ENCODE data around the gene ARL5B. TPM values are rescaled to one million over a fixed set of nuclear protein-coding genes. Genes with fewer than 3 reads are reported as not detected.

ARL5B gene
- total and polyA plus RNA-seq, 4 donors, result 3.7 to 49.2 (median 8.2) TPM

GRCh38 chr10:18666810-18667209, 7.6 kb downstream of the ARL5B start:
- H3K36me3 ChIP-seq (ENCODE audit: control insufficient read depth in 4 of 4, insufficient read depth in 4 of 4, low read length in 4 of 4), result peaks cover 7 to 22% (median 15%) of the 10 kb centered on the region in 4 donors
- H3K4me3 ChIP-seq, result no peak overlapping the region
- TF ChIP-seq, protein P1, sequence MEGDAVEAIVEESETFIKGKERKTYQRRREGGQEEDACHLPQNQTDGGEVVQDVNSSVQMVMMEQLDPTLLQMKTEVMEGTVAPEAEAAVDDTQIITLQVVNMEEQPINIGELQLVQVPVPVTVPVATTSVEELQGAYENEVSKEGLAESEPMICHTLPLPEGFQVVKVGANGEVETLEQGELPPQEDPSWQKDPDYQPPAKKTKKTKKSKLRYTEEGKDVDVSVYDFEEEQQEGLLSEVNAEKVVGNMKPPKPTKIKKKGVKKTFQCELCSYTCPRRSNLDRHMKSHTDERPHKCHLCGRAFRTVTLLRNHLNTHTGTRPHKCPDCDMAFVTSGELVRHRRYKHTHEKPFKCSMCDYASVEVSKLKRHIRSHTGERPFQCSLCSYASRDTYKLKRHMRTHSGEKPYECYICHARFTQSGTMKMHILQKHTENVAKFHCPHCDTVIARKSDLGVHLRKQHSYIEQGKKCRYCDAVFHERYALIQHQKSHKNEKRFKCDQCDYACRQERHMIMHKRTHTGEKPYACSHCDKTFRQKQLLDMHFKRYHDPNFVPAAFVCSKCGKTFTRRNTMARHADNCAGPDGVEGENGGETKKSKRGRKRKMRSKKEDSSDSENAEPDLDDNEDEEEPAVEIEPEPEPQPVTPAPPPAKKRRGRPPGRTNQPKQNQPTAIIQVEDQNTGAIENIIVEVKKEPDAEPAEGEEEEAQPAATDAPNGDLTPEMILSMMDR (IDR thresholded peaks at IDR 0.05; ENCODE audit: control extremely low read depth, extremely low read depth), result no peak
- 62 to 83% methylated on average over 2 of the region's 2 CpGs for WGBS, 2 donors
- H3K27ac ChIP-seq (ENCODE audit: low read depth in 1 of 2, low read length in 1 of 2), result no peak overlapping the region
- H3K9ac ChIP-seq (ENCODE audit: insufficient read depth in 1 of 2, low read length in 2 of 2), result no peak overlapping the region
- DNase-seq, result no peak
- peaks cover 0 to 13% (median 0%) of the 10 kb centered on the region in 5 donors for H3K4me1 ChIP-seq (ENCODE audit: control insufficient read depth in 5 of 5, insufficient read depth in 5 of 5, low read length in 5 of 5)
- peak; percentile 69 for ATAC-seq (ENCODE audit: insufficient read depth, low FRiP score)
- H3K27me3 ChIP-seq (ENCODE audit: control insufficient read depth in 3 of 3, insufficient read depth in 3 of 3, low read length in 2 of 3), result no peaks in the 10 kb centered on the region
- H3K9me3 ChIP-seq (ENCODE audit: control insufficient read depth in 4 of 4, insufficient read depth in 3 of 4, low read length in 3 of 4), result no peaks in the 10 kb centered on the region

GRCh38 chr10:18668026-18668425, 8.8 kb downstream of the ARL5B start:
- peaks cover 7 to 22% (median 17%) of the 10 kb centered on the region in 4 donors for H3K36me3 ChIP-seq (ENCODE audit: control insufficient read depth in 4 of 4, insufficient read depth in 4 of 4, low read length in 4 of 4)
- no peaks in the 10 kb centered on the region for H3K9me3 ChIP-seq (ENCODE audit: control insufficient read depth in 4 of 4, insufficient read depth in 3 of 4, low read length in 3 of 4)
- H3K9ac ChIP-seq (ENCODE audit: insufficient read depth in 1 of 2, low read length in 2 of 2), result no peak overlapping the region
- H3K4me1 ChIP-seq (ENCODE audit: control insufficient read depth in 5 of 5, insufficient read depth in 5 of 5, low read length in 5 of 5), result peaks cover 0 to 10% (median 0%) of the 10 kb centered on the region in 5 donors
- H3K27me3 ChIP-seq (ENCODE audit: control insufficient read depth in 3 of 3, insufficient read depth in 3 of 3, low read length in 2 of 3), result no peaks in the 10 kb centered on the region
- TF ChIP-seq, protein P1 (IDR thresholded peaks at IDR 0.05; ENCODE audit: control extremely low read depth, extremely low read depth), result no peak
- no peak for DNase-seq
- no peak overlapping the region for H3K27ac ChIP-seq (ENCODE audit: low read depth in 1 of 2, low read length in 1 of 2)
- ATAC-seq (ENCODE audit: insufficient read depth, low FRiP score), result no peak
- no peak overlapping the region for H3K4me3 ChIP-seq
- 83% methylated on average over 2 of the region's 2 CpGs for WGBS, 2 donors

- TF ChIP-seq, protein P1 (IDR thresholded peaks at IDR 0.05; ENCODE audit: control extremely low read depth, extremely low read depth), result no peak
- 76 to 86% methylated on average over 4 of the region's 4 CpGs for whole genome bisulfite sequencing, 2 donors
- Histone ChIP-seq H3K4me1 (ENCODE audit: control insufficient read depth in 5 of 5, insufficient read depth in 5 of 5, low read length in 5 of 5) (peaks cover 0 to 9% (median 0%) of the 10 kb centered on the region in 5 donors), H3K36me3 (ENCODE audit: control insufficient read depth in 4 of 4, insufficient read depth in 4 of 4, low read length in 4 of 4) (peaks cover 4 to 33% (median 20%) of the 10 kb centered on the region in 4 donors), H3K9me3 (ENCODE audit: control insufficient read depth in 4 of 4, insufficient read depth in 3 of 4, low read length in 3 of 4) (no peaks in the 10 kb centered on the region), H3K27ac (ENCODE audit: low read depth in 1 of 2, low read length in 1 of 2) (no peak overlapping the region), H3K9ac (ENCODE audit: insufficient read depth in 1 of 2, low read length in 2 of 2) (no peak overlapping the region), H3K27me3 (ENCODE audit: control insufficient read depth in 3 of 3, insufficient read depth in 3 of 3, low read length in 2 of 3) (no peaks in the 10 kb centered on the region), H3K4me3 (no peak overlapping the region)
- DNase-seq (peak in 2 of 3 donors; percentile 28 to 57), ATAC-seq (ENCODE audit: insufficient read depth, low FRiP score) (no peak)
These were observed 16.0 kb downstream of the ARL5B start for GRCh38 chr10:18675086-18675801.

Data from lung (tissue), 12 donors.